NCI-H2107 treated with DMSO at 0.1 percent for 48 hours (cell line): ENCODE results near the gene PRR14L.

Experiments
- DNase-seq: peaks from one replicate; lab custom pipeline; 2025; ENCODE audit not compliant: unreplicated experiment; lab: John Stamatoyannopoulos, UW

PRR14L gene

DNA sequence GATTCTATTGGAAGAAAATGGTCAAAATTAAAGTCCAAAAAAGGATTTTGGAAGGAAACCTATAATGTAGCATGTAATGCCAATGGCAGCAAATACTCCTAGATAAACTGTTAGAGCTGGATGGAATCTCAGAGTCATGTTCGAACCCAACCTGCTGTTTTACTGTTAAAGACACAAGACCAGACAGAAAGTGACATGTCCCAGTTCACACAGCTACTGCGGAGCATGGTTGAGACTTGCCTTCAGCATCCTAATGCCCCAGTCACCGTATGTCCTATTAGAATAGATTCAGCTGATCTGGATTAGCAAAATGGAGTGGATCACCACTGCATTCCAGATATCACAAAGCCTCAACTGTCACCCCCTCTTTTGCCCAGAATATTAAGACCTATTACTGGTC lies 102.9 kb downstream of the PRR14L start:
- DNase-seq: no peak

DNA sequence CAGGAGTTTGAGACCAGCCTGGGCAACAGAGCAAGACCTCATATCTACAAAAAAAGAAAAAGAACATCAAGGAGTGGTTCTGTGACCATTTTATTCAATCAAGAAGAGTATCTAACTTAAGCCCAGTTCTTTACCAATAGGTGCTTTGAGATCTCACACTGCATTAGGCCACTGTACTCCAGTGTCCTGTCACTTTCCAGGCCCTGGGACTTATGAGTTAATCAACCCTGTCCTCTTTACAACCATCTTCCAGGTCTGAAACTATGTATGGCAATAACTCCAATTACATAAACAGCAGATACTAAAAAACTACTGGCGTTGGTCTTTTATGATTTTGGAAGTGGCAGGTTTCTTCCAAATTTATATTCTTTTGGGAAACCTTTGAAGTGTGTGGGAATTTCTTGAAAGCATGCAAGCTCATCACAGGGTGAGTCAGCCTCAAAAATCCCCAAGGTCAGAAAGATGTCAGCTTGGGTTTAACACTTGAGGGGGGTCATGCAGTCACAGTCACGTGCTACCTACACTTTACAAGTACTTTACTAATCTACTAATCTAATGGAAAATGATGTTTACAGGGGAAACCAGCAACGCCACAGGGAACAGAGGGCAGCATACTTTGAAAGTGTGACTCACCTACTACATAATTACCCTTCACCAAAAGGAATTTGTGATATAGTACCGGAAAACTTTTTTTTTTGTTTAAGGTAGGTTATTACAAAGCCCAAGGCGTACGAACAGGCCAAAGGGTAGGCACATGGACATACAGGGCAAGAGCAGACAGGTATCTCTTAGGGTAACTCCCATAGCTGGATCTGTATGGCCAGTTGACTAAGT lies 103.5 kb downstream of the PRR14L start:
- no peak for DNase-seq

DNA sequence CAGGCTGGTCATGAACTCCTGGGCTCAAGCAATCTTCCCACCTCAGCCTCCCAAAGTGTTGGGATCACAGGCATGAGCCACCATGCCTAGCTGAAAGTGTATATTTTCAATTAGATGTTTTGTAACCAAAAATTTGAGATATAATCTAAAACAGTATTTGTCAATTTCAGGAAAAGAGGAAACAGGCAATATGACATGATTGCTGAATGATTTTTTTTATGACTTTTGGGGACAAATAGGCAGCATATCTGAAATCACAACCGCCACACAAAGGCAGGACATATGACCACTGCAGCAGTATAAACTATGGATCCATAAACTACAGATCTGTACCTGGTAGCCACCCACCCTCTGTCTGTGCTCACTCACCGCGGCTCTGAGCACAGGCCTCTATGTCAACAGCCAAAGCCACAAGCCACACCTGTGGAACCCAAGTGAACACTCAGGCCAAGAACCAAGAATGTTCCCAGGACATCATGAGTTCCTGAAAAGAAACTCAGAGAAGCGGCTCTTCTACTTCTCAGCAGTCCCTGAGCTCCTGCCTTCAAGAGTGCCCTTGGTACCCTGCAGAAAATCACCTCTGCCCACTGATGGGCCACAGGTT lies 110.4 kb downstream of the PRR14L start:
- DNase-seq: no peak

DNA sequence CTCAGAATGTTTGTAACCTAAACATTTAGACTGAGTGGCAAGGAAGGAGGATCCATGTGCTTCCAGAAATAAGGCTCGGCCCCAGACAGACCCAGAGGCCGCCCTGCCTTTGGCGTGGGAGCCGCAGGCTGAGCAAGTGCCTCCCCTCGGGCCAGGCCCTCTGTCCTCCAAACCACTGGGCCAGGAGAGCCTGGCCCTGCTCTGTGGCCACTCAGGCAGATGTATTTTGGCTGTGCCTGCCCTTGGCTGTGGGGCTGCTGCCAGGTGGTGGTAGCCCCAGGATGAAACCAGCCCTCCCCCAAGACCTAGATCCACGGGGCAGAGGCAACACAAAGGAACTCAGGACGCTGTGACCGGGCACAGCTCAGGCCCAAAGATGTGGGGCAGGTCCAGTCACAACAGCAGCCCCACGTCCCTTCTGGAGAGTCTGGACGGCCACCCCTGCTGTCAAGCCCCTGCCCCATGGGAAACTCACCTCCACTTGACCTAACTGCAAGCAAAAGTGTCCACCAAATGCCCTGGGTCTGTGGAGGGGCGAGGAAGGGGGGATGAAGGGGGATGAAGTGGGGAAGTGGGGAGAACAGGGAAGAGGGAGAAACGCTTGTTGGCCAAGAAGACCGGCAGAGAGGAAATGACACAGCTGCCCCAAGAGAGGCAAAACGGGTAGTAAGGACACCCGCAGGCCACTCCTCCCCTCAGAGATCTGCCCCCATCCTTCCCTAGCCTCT lies 111.9 kb downstream of the PRR14L start:
- no peak for DNase-seq

DNA sequence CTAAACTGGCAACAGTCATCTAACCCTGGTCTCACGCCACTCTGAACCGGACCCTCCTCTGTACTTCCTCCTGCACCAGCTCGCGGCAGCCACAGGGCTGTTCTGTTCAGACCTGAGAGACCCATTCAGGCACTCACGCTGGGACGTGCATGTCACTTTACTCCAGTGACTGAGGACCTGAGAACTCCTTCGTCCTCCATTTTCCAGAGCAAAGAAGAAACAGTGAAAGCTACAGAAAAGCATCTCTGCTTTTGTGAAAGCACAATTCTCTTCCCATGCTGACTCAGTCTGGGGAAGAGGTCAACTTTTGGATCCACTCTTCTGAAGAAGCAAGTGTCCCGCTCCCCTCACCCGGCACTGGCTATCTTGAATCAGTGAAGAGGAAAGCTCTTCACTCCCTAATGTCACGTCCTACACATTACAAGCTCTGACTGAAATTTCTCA lies 112.5 kb downstream of the PRR14L start:
- DNase-seq: no peak

DNA sequence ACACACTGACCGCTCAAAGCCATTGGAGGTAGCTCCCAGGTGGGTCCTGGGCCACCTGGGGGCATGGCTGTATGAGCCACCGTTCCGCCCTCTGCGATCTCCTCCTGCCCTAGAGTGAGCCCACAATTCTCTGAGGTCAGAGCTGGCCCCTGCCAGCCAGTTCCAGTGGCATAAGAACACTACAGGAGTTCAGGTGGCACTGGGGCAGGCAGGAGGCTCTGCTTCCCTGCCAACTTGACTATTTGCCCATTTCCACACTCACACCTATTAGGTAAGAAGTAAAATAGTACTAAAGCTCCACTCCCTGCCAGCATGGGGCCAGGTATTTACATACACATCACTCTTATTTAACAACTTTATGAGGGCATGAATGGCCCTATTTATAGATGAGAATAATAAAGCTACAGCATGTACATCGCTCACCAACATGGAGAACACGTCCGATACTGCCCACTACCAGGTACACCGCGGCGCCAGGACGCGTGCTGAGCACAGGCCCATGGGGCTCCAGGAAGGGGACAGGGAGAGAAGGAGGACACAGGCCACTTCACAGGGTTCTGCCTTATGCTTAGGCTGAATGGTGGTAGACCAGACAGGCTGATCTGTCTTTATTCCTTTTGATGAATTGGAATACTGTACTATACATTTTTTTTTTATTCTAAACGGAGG lies 114.2 kb downstream of the PRR14L start:
- no peak for DNase-seq

DNA sequence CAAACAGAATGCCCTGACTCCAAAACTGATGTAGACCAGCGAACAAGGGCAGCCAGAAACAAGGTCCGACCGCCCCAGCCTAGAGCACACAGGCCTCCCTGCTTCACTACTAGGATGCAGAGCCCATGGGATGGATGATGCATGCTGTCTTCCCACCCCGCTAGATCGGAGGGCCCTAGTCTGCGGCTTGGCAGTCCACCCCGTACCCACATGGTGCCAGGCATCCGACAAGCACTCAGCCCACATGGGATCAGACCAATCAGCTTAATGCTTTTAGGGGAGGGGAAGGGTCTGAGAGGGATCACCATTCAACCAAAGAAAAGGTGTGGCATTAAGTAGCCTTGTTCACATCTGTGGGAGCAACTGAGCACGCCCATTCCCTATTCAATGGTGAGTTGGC lies 118.5 kb downstream of the PRR14L start:
- DNase-seq: no peak
